Spleen (tissue), 7 donors: ENCODE measurements around the gene CAMKK1.

Experiments
- CTCF ChIP-seq, 11 experiments: fragments of 200-600 bp in 7 of 11; fragments of 450-650 bp in 4 of 11; sonication (generic) in 4 of 11; IDR thresholded peaks in 8 of 11; conservative IDR thresholded peaks in 3 of 11; 1 replicate in 7 of 11; 2 replicates in 4 of 11; pipeline versions ENCODE4 v1.4.0 to v1.8.0; 2016 to 2021; ENCODE audit warnings: antibody characterized with exemption in 11 of 11, inconsistent platforms in 4 of 11, mild to moderate bottlenecking in 1 of 11
- POLR2AphosphoS5 ChIP-seq, 3 donors: sonication (generic); formaldehyde crosslinking; IDR thresholded peaks; one replicate each; pipeline ENCODE4 v1.5.1; 2017; ENCODE audit warnings: antibody characterized with exemption in 3 of 3
- donor health status: DM: no; HTN: no; CAD: no; lungs with moderate emphysema.
- donor health status: DM: no; HTN: no; CAD: no.
- donor health status: DM: no; HTN: no; CAD: no.

GRCh38 chr17:3857261-3858105 lies 35.4 kb downstream of the CAMKK1 start:
- no peak for TF ChIP-seq CTCF (IDR thresholded peaks at IDR 0.05 in 8 of 11, conservative IDR thresholded peaks at IDR 0.05 in 3 of 11)
- TF ChIP-seq POLR2AphosphoS5 (IDR thresholded peaks at IDR 0.05) = no peak
